B cell (primary cell): ENCODE data around the gene CARMIL1. TPM values are rescaled to one million over a fixed set of nuclear protein-coding genes. Genes with fewer than 3 reads are reported as not detected.

Experiments
- ATAC-seq: fragments of 200-7000 bp; cut with Tn5 transposase; one replicate; pipeline ENCODE4 v1.10.0; 2021; ENCODE audit warnings: low read depth, mild to moderate bottlenecking, moderate number of reproducible peaks, moderate library complexity
- CTCF ChIA-PET: fragments of 350-600 bp; sonication (Branson Sonifier 250); formaldehyde crosslinking; loops from one replicate; lab custom pipeline; 2021; ENCODE audit warnings: antibody characterized with exemption, inconsistent platforms; lab: Charles Lee
- POLR2A ChIA-PET: fragments of 350-600 bp; sonication (Branson Sonifier 250); formaldehyde crosslinking; loops from one replicate; lab custom pipeline; 2021; ENCODE audit warnings: antibody characterized with exemption; lab: Charles Lee
- DNase-seq: peaks from one replicate; pipeline ENCODE4 v3.0.0; 2013
- H2AFZ ChIP-seq: 2 replicates; pipeline ENCODE4 v1.6.1; 2012; ENCODE audit warnings: mild to moderate bottlenecking, low read depth, low read length; ENCODE audit not compliant: insufficient read depth, poor library complexity, severe bottlenecking
- H3K27ac ChIP-seq, 2 donors: 1 replicate in 1 of 2; 2 replicates in 1 of 2; pipeline ENCODE4 v1.5.1; 2012 to 2013; ENCODE audit warnings: low read length in 2 of 2, mild to moderate bottlenecking in 2 of 2, moderate library complexity in 1 of 2
- H3K27me3 ChIP-seq, 4 experiments: fragments of 200-600 bp in 1 of 4; sonication (generic) in 1 of 4; replicated peaks in 1 of 4; 1 replicate in 2 of 4; 2 replicates in 2 of 4; pipeline versions ENCODE4 v1.6.1 to v1.7.0; 2013 to 2016; ENCODE audit warnings: low read length in 3 of 4, mild to moderate bottlenecking in 2 of 4, mixed read lengths in 1 of 4, moderate library complexity in 1 of 4; ENCODE audit not compliant: insufficient read depth in 4 of 4, control insufficient read depth in 3 of 4; ENCODE audit errors: control extremely low read depth in 1 of 4
- H3K36me3 ChIP-seq, 2 experiments: replicated peaks in 1 of 2; 1 replicate in 1 of 2; 2 replicates in 1 of 2; pipeline versions ENCODE4 v1.6.1 to v1.7.1; 2013; ENCODE audit warnings: low read length in 1 of 2; ENCODE audit not compliant: insufficient read depth in 2 of 2, control insufficient read depth in 1 of 2; ENCODE audit errors: control extremely low read depth in 1 of 2, extremely low read depth in 1 of 2
- H3K4me1 ChIP-seq, 2 donors: fragments of 200-600 bp in 1 of 2; sonication (generic) in 1 of 2; 1 replicate in 1 of 2; 2 replicates in 1 of 2; pipeline versions ENCODE4 v1.5.1 to v1.6.1; 2013 to 2017; ENCODE audit warnings: low read length in 2 of 2; ENCODE audit not compliant: control insufficient read depth in 2 of 2, insufficient read depth in 2 of 2
- H3K4me2 ChIP-seq: replicated peaks from 2 replicates; pipeline ENCODE3; 2012; ENCODE audit warnings: mild to moderate bottlenecking, low read depth, low read length; ENCODE audit not compliant: poor library complexity, severe bottlenecking
- H3K4me3 ChIP-seq, 5 experiments: fragments of 200-600 bp in 1 of 5; sonication (generic) in 1 of 5; 1 replicate in 3 of 5; 2 replicates in 2 of 5; pipeline versions ENCODE4 v1.5.1 to v1.7.0; 2011 to 2016; ENCODE audit warnings: low read length in 4 of 5, mild to moderate bottlenecking in 4 of 5, low read depth in 2 of 5, control low read depth in 1 of 5, moderate library complexity in 1 of 5; ENCODE audit not compliant: insufficient read depth in 1 of 5; ENCODE audit errors: control extremely low read depth in 1 of 5, extremely low read depth in 1 of 5
- H3K79me2 ChIP-seq: fragments of 200-600 bp; sonication (generic); one replicate; pipeline ENCODE4 v1.6.0; 2016; ENCODE audit warnings: low read length; ENCODE audit not compliant: control insufficient read depth, insufficient read depth
- H3K9ac ChIP-seq: fragments of 200-600 bp; sonication (generic); 2 replicates; pipeline ENCODE4 v1.6.1; 2017; ENCODE audit warnings: mild to moderate bottlenecking, low read length, moderate library complexity
- H3K9me3 ChIP-seq, 3 donors: one replicate each; pipeline versions ENCODE4 v1.6.1 to v1.7.1; 2013; ENCODE audit warnings: low read length in 2 of 3; ENCODE audit not compliant: control insufficient read depth in 2 of 3, insufficient read depth in 1 of 3; ENCODE audit errors: control extremely low read depth in 1 of 3
- H4K20me1 ChIP-seq: 2 replicates; pipeline ENCODE4 v1.6.0; 2012; ENCODE audit warnings: mild to moderate bottlenecking, low read length; ENCODE audit not compliant: insufficient read depth, control insufficient read depth, poor library complexity, severe bottlenecking
- H3K27ac Mint-ChIP-seq: one replicate; pipeline ENCODE4 v1.8.0; 2021; ENCODE audit warnings: mixed read lengths
- H3K27me3 Mint-ChIP-seq: one replicate; pipeline ENCODE4 v1.8.0; 2021; ENCODE audit warnings: mixed read lengths
- H3K4me1 Mint-ChIP-seq: one replicate; pipeline ENCODE4 v1.8.0; 2021; ENCODE audit warnings: mixed read lengths
- H3K4me3 Mint-ChIP-seq: one replicate; pipeline ENCODE4 v1.8.0; 2021; ENCODE audit warnings: mixed read lengths
- H3K9me3 Mint-ChIP-seq: one replicate; pipeline ENCODE4 v1.8.0; 2022; ENCODE audit warnings: mixed read lengths; ENCODE audit not compliant: insufficient read depth
- EZH2 ChIP-seq: IDR thresholded peaks from 2 replicates; pipeline ENCODE4 v1.6.1; 2012; ENCODE audit warnings: borderline replicate concordance, low read depth, mild to moderate bottlenecking, moderate library complexity, low read length; ENCODE audit not compliant: insufficient read depth, poor library complexity, severe bottlenecking
- WGBS: methylation state at CpG from one replicate; pipeline ENCODE4 v1.1.5; 2013; ENCODE audit warnings: missing lambda C conversion rate; ENCODE audit not compliant: insufficient coverage; 5-methylcytosine and 5-hydroxymethylcytosine counted together
- intact Hi-C: fragments of 100-400 bp; cut with micrococcal nuclease; formaldehyde crosslinking; loops from one replicate; pipeline ENCODE4 v1.10.0; 2022
- polyA plus RNA-seq: library from polyadenylated mRNA; depleted of rRNA; stranded (reverse); fragments of >200 nt; gene quantifications from 2 replicates; pipeline ENCODE4 v1.2.3, GENCODE V29; 2012
- total RNA-seq, 2 donors: library from RNA; stranded (reverse); fragments of 120-200 nt in 1 of 2; gene quantifications; 1 replicate in 1 of 2; 2 replicates in 1 of 2; pipeline versions ENCODE4 v1.2.3 to v1.2.4, GENCODE V29; 2013 to 2022
- TF ChIP-seq, protein P1 (sequence below): fragments of 200-600 bp; IDR thresholded peaks from one replicate; pipeline ENCODE4 v1.8.0; 2022; ENCODE audit warnings: antibody characterized with exemption, mild to moderate bottlenecking

CARMIL1 gene
- total and polyA plus RNA-seq, 2 donors (not counting 1 experiment from before 2014, with no cell fraction given), result 7.5 to 11.0 TPM

DNA sequence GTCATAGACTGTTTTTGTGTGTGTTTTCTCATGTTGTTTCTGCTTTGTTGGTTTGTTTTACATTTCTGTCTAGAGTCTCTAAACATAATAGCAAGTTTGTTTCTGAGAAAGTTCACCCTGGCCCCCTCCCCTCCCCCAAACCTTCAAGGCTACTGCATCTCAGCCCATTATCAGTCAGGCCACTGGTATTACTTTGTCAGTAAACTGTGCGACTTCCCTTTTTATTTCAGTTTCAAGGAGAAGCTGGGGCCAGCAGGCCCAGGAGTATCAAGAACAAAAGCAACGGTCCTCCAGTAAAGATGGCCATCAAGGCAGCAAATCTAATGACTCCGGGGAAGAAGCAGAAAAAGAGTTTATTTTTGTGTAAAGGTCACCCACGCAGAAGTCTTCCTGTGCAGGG, 340.0 kb downstream of the CARMIL1 start:
- 30% methylated on average over 1 of the region's 4 CpGs for WGBS
- ATAC-seq, result no peak

DNA sequence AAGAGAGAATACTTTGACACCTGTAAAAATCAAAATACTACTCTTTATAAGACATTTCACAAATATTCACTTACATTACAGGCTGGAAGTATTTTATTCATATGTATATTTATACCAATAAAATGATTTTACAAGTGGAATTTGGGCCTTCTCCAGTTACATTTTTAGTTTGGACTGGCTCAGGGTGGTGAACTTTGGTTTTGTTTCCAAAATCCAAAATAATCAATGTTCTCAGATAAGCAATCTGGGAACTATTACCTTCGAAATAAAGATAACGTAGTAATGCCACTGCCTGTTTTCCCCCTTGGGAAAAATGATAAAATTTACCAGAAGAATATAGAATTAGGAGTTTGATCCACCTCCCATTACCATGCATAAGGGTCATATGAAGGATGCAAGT, 341.2 kb downstream of the CARMIL1 start:
- ATAC-seq (no peak), DNase-seq (no peak)
- H3K27me3 ChIP-seq, result no peaks in the 10 kb centered on the region
- H3K27me3 Mint-ChIP-seq, result peaks cover 4% of the 10 kb centered on the region
- no peak overlapping the region for H3K27ac Mint-ChIP-seq
- H3K9me3 ChIP-seq, result no peaks in the 10 kb centered on the region
- intact Hi-C loops, result no loop called here
- H3K4me2 ChIP-seq, result no peak overlapping the region
- H3K27ac ChIP-seq, result no peak overlapping the region
- ChIA-PET CTCF (no interaction called here), POLR2A (no interaction called here)
- H3K9ac ChIP-seq, result no peak overlapping the region
- no peaks in the 10 kb centered on the region for H3K9me3 Mint-ChIP-seq
- no peaks in the 10 kb centered on the region for H4K20me1 ChIP-seq
- H3K4me1 ChIP-seq, result peaks cover 5 to 6% of the 10 kb centered on the region in 2 donors
- no peak overlapping the region for H3K4me3 ChIP-seq
- no peak overlapping the region for H3K4me3 Mint-ChIP-seq
- TF ChIP-seq, protein P1, sequence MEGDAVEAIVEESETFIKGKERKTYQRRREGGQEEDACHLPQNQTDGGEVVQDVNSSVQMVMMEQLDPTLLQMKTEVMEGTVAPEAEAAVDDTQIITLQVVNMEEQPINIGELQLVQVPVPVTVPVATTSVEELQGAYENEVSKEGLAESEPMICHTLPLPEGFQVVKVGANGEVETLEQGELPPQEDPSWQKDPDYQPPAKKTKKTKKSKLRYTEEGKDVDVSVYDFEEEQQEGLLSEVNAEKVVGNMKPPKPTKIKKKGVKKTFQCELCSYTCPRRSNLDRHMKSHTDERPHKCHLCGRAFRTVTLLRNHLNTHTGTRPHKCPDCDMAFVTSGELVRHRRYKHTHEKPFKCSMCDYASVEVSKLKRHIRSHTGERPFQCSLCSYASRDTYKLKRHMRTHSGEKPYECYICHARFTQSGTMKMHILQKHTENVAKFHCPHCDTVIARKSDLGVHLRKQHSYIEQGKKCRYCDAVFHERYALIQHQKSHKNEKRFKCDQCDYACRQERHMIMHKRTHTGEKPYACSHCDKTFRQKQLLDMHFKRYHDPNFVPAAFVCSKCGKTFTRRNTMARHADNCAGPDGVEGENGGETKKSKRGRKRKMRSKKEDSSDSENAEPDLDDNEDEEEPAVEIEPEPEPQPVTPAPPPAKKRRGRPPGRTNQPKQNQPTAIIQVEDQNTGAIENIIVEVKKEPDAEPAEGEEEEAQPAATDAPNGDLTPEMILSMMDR, result no peak
- no peaks in the 10 kb centered on the region for H3K36me3 ChIP-seq
- no CpG with 5 or more reads among the region's 2 CpGs for WGBS
- H2AFZ ChIP-seq, result no peak overlapping the region
- H3K4me1 Mint-ChIP-seq, result peaks cover 13% of the 10 kb centered on the region
- no peaks in the 10 kb centered on the region for H3K79me2 ChIP-seq

More for the DNA sequence above, 340.0 kb downstream of the CARMIL1 start:
- Mint-ChIP-seq H3K9me3 (no peaks in the 10 kb centered on the region), H3K4me1 (peaks cover 13% of the 10 kb centered on the region), H3K4me3 (no peak overlapping the region), H3K27ac (no peak overlapping the region), H3K27me3 (peaks cover 4% of the 10 kb centered on the region)
- H4K20me1 ChIP-seq, result no peaks in the 10 kb centered on the region
- H3K79me2 ChIP-seq, result no peaks in the 10 kb centered on the region
- no peak overlapping the region for H2AFZ ChIP-seq
- H3K4me2 ChIP-seq, result no peak overlapping the region
- H3K4me1 ChIP-seq, result peaks cover 5 to 6% of the 10 kb centered on the region in 2 donors
- no peak overlapping the region for H3K27ac ChIP-seq
- no peak overlapping the region for H3K4me3 ChIP-seq
- H3K9me3 ChIP-seq, result no peaks in the 10 kb centered on the region
- H3K36me3 ChIP-seq, result no peaks in the 10 kb centered on the region
- intact Hi-C loops, result loop anchor here (5.0 kb wide), 1 partner anchor 383 kb away; no protein-coding TSS in a partner anchor
- H3K27me3 ChIP-seq, result no peaks in the 10 kb centered on the region
- TF ChIP-seq, protein P1, result no peak
- TF ChIP-seq EZH2, result no peak
- DNase-seq, result no peak
- POLR2A ChIA-PET, result no interaction called here
- CTCF ChIA-PET, result interaction anchor here (1.2 kb wide), 1 partner anchor 40 kb away, joined by 3 read pairs; no protein-coding TSS in a partner anchor
- no peak overlapping the region for H3K9ac ChIP-seq
